ENCODE results near the gene CCIN.

DNA sequence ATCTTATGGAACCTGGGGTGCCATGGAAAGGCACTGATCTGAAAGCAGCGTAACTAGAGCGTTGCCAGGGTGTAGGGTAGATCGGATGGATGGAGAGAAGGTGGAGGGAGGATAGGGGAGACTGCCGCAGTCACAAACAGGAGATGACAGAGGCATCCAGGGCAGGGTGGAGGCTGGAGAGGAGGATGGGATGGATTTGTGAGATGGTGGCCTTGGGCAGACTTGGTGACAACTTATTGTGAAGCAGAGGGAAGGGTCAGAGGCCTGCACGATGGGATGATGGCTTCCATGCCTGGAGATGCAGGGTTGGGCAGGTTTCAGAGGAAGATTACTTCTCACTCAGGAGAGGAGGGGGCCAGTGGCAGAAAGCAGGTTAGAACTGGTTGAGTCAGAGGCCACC lies 30.3 kb upstream of the CCIN start:
- TF ChIP-seq CEBPB (IDR thresholded peaks at IDR 0.05; ENCODE audit: low read depth) = no peak
- no peak for TF ChIP-seq JUND (IDR thresholded peaks at IDR 0.05)
- TF ChIP-seq, protein P1, sequence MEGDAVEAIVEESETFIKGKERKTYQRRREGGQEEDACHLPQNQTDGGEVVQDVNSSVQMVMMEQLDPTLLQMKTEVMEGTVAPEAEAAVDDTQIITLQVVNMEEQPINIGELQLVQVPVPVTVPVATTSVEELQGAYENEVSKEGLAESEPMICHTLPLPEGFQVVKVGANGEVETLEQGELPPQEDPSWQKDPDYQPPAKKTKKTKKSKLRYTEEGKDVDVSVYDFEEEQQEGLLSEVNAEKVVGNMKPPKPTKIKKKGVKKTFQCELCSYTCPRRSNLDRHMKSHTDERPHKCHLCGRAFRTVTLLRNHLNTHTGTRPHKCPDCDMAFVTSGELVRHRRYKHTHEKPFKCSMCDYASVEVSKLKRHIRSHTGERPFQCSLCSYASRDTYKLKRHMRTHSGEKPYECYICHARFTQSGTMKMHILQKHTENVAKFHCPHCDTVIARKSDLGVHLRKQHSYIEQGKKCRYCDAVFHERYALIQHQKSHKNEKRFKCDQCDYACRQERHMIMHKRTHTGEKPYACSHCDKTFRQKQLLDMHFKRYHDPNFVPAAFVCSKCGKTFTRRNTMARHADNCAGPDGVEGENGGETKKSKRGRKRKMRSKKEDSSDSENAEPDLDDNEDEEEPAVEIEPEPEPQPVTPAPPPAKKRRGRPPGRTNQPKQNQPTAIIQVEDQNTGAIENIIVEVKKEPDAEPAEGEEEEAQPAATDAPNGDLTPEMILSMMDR (IDR thresholded peaks at IDR 0.05 in 2 of 3, conservative IDR thresholded peaks at IDR 0.05 in 1 of 3; ENCODE audit: borderline replicate concordance in 1 of 3, insufficient read depth in 1 of 3, low read depth in 2 of 3, low read length in 2 of 3) = no peak
- no peak for TF ChIP-seq YY1 (IDR thresholded peaks at IDR 0.05; ENCODE audit: extremely low read depth, insufficient replicate concordance, low read depth, low read length)
- no peak for TF ChIP-seq POLR2AphosphoS5 (IDR thresholded peaks at IDR 0.05; ENCODE audit: low read depth, low read length)
- TF ChIP-seq, protein P2, sequence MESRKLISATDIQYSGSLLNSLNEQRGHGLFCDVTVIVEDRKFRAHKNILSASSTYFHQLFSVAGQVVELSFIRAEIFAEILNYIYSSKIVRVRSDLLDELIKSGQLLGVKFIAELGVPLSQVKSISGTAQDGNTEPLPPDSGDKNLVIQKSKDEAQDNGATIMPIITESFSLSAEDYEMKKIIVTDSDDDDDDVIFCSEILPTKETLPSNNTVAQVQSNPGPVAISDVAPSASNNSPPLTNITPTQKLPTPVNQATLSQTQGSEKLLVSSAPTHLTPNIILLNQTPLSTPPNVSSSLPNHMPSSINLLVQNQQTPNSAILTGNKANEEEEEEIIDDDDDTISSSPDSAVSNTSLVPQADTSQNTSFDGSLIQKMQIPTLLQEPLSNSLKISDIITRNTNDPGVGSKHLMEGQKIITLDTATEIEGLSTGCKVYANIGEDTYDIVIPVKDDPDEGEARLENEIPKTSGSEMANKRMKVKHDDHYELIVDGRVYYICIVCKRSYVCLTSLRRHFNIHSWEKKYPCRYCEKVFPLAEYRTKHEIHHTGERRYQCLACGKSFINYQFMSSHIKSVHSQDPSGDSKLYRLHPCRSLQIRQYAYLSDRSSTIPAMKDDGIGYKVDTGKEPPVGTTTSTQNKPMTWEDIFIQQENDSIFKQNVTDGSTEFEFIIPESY (IDR thresholded peaks at IDR 0.05; ENCODE audit: extremely low read depth, insufficient replicate concordance, low read length) = no peak
- no peak for TF ChIP-seq EZH2phosphoT487 (IDR thresholded peaks at IDR 0.05; ENCODE audit: borderline replicate concordance)

All from HCT116 (cell line).